DLD1 (cell line): ENCODE results near the gene MAP2K7.
"Not testable (repeated sequence)": the region's sequence is repeated elsewhere in the genome, so short reads cannot be mapped to it uniquely, and the experiment has no call there.

Experiments used
- in situ Hi-C: cut with HindIII; loops from 2 replicates; pipeline ENCODE4 v1.10.0; 2017; ENCODE audit warnings: low sequenced_read_pairs

Gene MAP2K7

GRCh38 chr19:7927605-7928333, 24.1 kb downstream of the MAP2K7 start:
- in situ Hi-C loops = no loop called here

GRCh38 chr19:7928334-7928706, 24.6 kb downstream of the MAP2K7 start:
- in situ Hi-C loops = no loop called here

GRCh38 chr19:7928741-7929701, 25.3 kb downstream of the MAP2K7 start:
- in situ Hi-C loops = no loop called here

GRCh38 chr19:7930030-7930429, 26.4 kb downstream of the MAP2K7 start:
- in situ Hi-C loops = not testable (repeated sequence)

GRCh38 chr19:7930765-7931164, 27.1 kb downstream of the MAP2K7 start:
- in situ Hi-C loops = no loop called here

GRCh38 chr19:7931221-7932061, 27.8 kb downstream of the MAP2K7 start:
- in situ Hi-C loops = no loop called here

- in situ Hi-C loops = no loop called here
Observed at GRCh38 chr19:7932276-7932929, 28.7 kb downstream of the MAP2K7 start.

- in situ Hi-C loops = no loop called here
Observed at GRCh38 chr19:7932930-7933300, 29.2 kb downstream of the MAP2K7 start.

- in situ Hi-C loops = no loop called here
Observed at GRCh38 chr19:7933411-7933810, 29.7 kb downstream of the MAP2K7 start.

- in situ Hi-C loops = no loop called here
Observed at GRCh38 chr19:7933828-7934725, 30.4 kb downstream of the MAP2K7 start.

- in situ Hi-C loops = no loop called here
Observed at GRCh38 chr19:7934766-7935165, 31.1 kb downstream of the MAP2K7 start.

GRCh38 chr19:7940841-7941240, 37.2 kb downstream of the MAP2K7 start:
- in situ Hi-C loops = no loop called here

GRCh38 chr19:7941895-7942596, 38.4 kb downstream of the MAP2K7 start:
- in situ Hi-C loops = no loop called here

- in situ Hi-C loops = no loop called here
Observed at GRCh38 chr19:7942981-7943443, 39.3 kb downstream of the MAP2K7 start.

- in situ Hi-C loops = no loop called here
Observed at GRCh38 chr19:7943444-7944176, 39.9 kb downstream of the MAP2K7 start, which contains the start of gene TIMM44. TIMM44 (minus strand) TSS chr19:7943666; CDS start chr19:7943651, 15 bp downstream.

- in situ Hi-C loops = no loop called here
Observed at GRCh38 chr19:7944177-7944761, 40.6 kb downstream of the MAP2K7 start.

GRCh38 chr19:7947939-7948338, 44.3 kb downstream of the MAP2K7 start:
- in situ Hi-C loops = no loop called here

- in situ Hi-C loops = no loop called here
Observed at GRCh38 chr19:7953060-7953459, 49.4 kb downstream of the MAP2K7 start.
